GM12878 (cell line): Measurements from ENCODE around the gene TIRAP. TPM values are rescaled to one million over a fixed set of nuclear protein-coding genes. Genes with fewer than 3 reads are reported as not detected.

Experiments
- ATAC-seq: fragments of 200-7000 bp; cut with Tn5 transposase; 3 replicates; pipeline ENCODE4 v1.9.1; 2020; ENCODE audit warnings: mild to moderate bottlenecking, moderate library complexity
- BruUV-seq: library from RNA; stranded (reverse); fragments of 400-500 nt; replicated peaks from 2 replicates; lab custom pipeline; 2021; lab: Mats Ljungman, UMichigan
- CTCF ChIA-PET: fragments of 300-600 bp; sonication (Branson Sonifier 250); formaldehyde crosslinking; extraction: SDS; loops from one replicate; lab custom pipeline; 2021; ENCODE audit warnings: inconsistent platforms; lab: Yijun Ruan, JAX
- POLR2A ChIA-PET: fragments of 350-600 bp; formaldehyde crosslinking; extraction: SDS; loops from one replicate; lab custom pipeline; 2021; ENCODE audit warnings: inconsistent platforms; lab: Charles Lee
- RAD21 ChIA-PET: fragments of 300-600 bp; sonication (Branson Sonifier 250); formaldehyde crosslinking; loops from one replicate; lab custom pipeline; 2023; ENCODE audit warnings: antibody characterized with exemption; ENCODE audit not compliant: unreplicated experiment; lab: Charles Lee
- SMC1A ChIA-PET: fragments of 300-600 bp; sonication (Branson Sonifier 250); formaldehyde crosslinking; loops from one replicate; lab custom pipeline; 2023; ENCODE audit not compliant: unreplicated experiment, uncharacterized antibody; lab: Charles Lee
- DNase-seq: peaks from one replicate; pipeline ENCODE4 v3.0.0-alpha.2; 2011; ENCODE audit warnings: low read depth, low spot score
- FAIRE-seq: peaks from 3 replicates; lab custom pipeline; 2011; peaks lifted over from hg19 to GRCh38; lab: Jason Lieb, UNC
- H2AFZ ChIP-seq: 2 replicates; pipeline ENCODE4 v1.6.0; 2011; ENCODE audit warnings: low read depth, low read length, control low read depth; ENCODE audit not compliant: control insufficient read depth
- H3K27ac ChIP-seq: 2 replicates; pipeline ENCODE4 v1.5.1; 2011; ENCODE audit warnings: control low read depth; ENCODE audit not compliant: control insufficient read depth, insufficient read depth
- H3K27me3 ChIP-seq, 2 experiments: replicated peaks in 1 of 2; 2 replicates each; pipeline versions ENCODE4 v1.6.0 to v1.6.1; 2011; ENCODE audit warnings: low read length in 1 of 2; ENCODE audit not compliant: control insufficient read depth in 2 of 2, insufficient read depth in 2 of 2
- H3K36me3 ChIP-seq, 2 experiments: 2 replicates each; pipeline ENCODE4 v1.5.1; 2011; ENCODE audit warnings: low read length in 1 of 2; ENCODE audit not compliant: control insufficient read depth in 2 of 2, insufficient read depth in 2 of 2
- H3K4me1 ChIP-seq: 2 replicates; pipeline ENCODE4 v1.6.1; 2011; ENCODE audit warnings: mild to moderate bottlenecking, low read length, moderate library complexity, mixed read lengths; ENCODE audit not compliant: control insufficient read depth, insufficient read depth
- H3K4me2 ChIP-seq: 2 replicates; pipeline ENCODE4 v1.6.0; 2011; ENCODE audit warnings: control low read depth; ENCODE audit not compliant: control insufficient read depth, insufficient read depth
- H3K4me3 ChIP-seq: fragments of 200-600 bp; sonication (generic); 2 replicates; pipeline ENCODE4 v1.5.1; 2016
- H3K79me2 ChIP-seq: 2 replicates; pipeline ENCODE4 v1.6.0; 2011; ENCODE audit warnings: low read length; ENCODE audit not compliant: control insufficient read depth, insufficient read depth
- H3K9ac ChIP-seq: 2 replicates; pipeline ENCODE4 v1.8.0; 2011; ENCODE audit warnings: low read length, control low read depth, mixed read lengths; ENCODE audit not compliant: control insufficient read depth, insufficient read depth
- H3K9me3 ChIP-seq: replicated peaks from 3 replicates; pipeline ENCODE4 v1.5.1; 2011; ENCODE audit warnings: mild to moderate bottlenecking, low read length; ENCODE audit not compliant: control insufficient read depth, insufficient read depth
- H4K20me1 ChIP-seq: 2 replicates; pipeline ENCODE4 v1.6.0; 2011; ENCODE audit not compliant: control insufficient read depth, insufficient read depth
- CEBPZ ChIP-seq: fragments of 150-350 bp; IDR thresholded peaks from 2 replicates; pipeline ENCODE4 v1.6.1; 2016; ENCODE audit warnings: low read depth, low read length
- IRF5 ChIP-seq: fragments of 450-650 bp; IDR thresholded peaks from 2 replicates; pipeline ENCODE4 v1.6.1; 2017; ENCODE audit warnings: borderline replicate concordance
- NFXL1 ChIP-seq: fragments of 450-650 bp; IDR thresholded peaks from 2 replicates; pipeline ENCODE4 v1.6.1; 2017; ENCODE audit warnings: antibody characterized with exemption, mild to moderate bottlenecking, borderline replicate concordance
- NRF1 ChIP-seq: conservative IDR thresholded peaks from 2 replicates; pipeline ENCODE4 v1.6.1; 2011; ENCODE audit warnings: mild to moderate bottlenecking, low read depth, low read length, improper control_type of control experiment
- RUNX3 ChIP-seq: IDR thresholded peaks from 2 replicates; pipeline ENCODE4 v1.6.1; 2012; ENCODE audit warnings: low read length, inconsistent platforms
- SUPT20H ChIP-seq: IDR thresholded peaks from 2 replicates; pipeline ENCODE4 v1.6.1; 2011; ENCODE audit warnings: low read depth, mild to moderate bottlenecking, low read length, moderate library complexity, borderline replicate concordance; ENCODE audit not compliant: control insufficient read depth
- ZNF274 ChIP-seq: IDR thresholded peaks from one replicate; pipeline ENCODE4 v1.8.0; 2011; ENCODE audit not compliant: insufficient read length, insufficient read depth
- ZNF687 ChIP-seq: fragments of 450-650 bp; IDR thresholded peaks from 2 replicates; pipeline ENCODE4 v1.6.1; 2017; ENCODE audit warnings: mild to moderate bottlenecking, moderate library complexity
- WGBS: methylation state at CpG from one replicate; pipeline ENCODE4 v1.1.6; 2016; ENCODE audit warnings: low lambda C conversion rate; ENCODE audit not compliant: insufficient replicate concordance, insufficient coverage; ENCODE audit errors: missing lambda C conversion rate; 5-methylcytosine and 5-hydroxymethylcytosine counted together
- in situ Hi-C: fragments of 300-500 bp; cut with MboI; formaldehyde crosslinking; loops from 9 replicates; pipeline ENCODE4 v1.14.3; 2018; ENCODE audit warnings: mixed read lengths
- intact Hi-C: fragments of 100-400 bp; cut with micrococcal nuclease; formaldehyde crosslinking; loops from one replicate; pipeline ENCODE4 v1.14.2; 2022; ENCODE audit not compliant: unreplicated experiment
- polyA plus RNA-seq, 11 experiments: library from polyadenylated mRNA; depleted of rRNA in 4 of 11; unstranded in 6 of 11; stranded (reverse) in 5 of 11; fragments of >200 nt; fragmentation: Nextera tagmentation in 4 of 11; fragmentation: Illumina TruSeq in 1 of 11; extraction: Ambion mirVana in 4 of 11; extraction: Trizol in 1 of 11; gene quantifications; 1 replicate in 1 of 11; 2 replicates in 10 of 11; pipeline versions ENCODE4 v1.2.1 to v1.2.3, GENCODE V29; 2011 to 2016; ENCODE audit warnings: inconsistent platforms in 2 of 11, missing spikeins in 2 of 11, low read depth in 1 of 11
- total RNA-seq, 4 experiments: library from RNA; depleted of rRNA in 3 of 4; stranded (reverse); fragments of >200 nt in 3 of 4; fragmentation: Illumina TruSeq in 1 of 4; extraction: Trizol in 1 of 4; gene quantifications; 2 replicates each; pipeline versions ENCODE4 v1.2.1 to v1.2.3, GENCODE V29; 2013 to 2021
- TF ChIP-seq, protein P1 (sequence below): IDR thresholded peaks from 2 replicates; pipeline ENCODE4 v1.6.1; 2012; ENCODE audit warnings: low read depth, low read length, improper control_type of control experiment
- TF ChIP-seq, protein P2 (sequence below): IDR thresholded peaks from 2 replicates; pipeline ENCODE4 v1.6.1; 2011; ENCODE audit warnings: borderline replicate concordance, low read depth, mild to moderate bottlenecking, moderate library complexity, mixed read lengths, low read length; ENCODE audit not compliant: insufficient read depth; ENCODE audit errors: extremely low read length

TIRAP gene
- total and polyA plus RNA-seq, 10 of the 15 experiments (the other 5 are each of a cell fraction or from before 2014, with no cell fraction given), result 0.76 to 9.9 (median 4.7) TPM

- POLR2A ChIA-PET, result no interaction called here
- FAIRE-seq (no peak), DNase-seq (no peak), ATAC-seq (no peak)
- Histone ChIP-seq H3K9me3 (no peaks in the 10 kb centered on the region), H3K79me2 (no peaks in the 10 kb centered on the region), H3K27me3 (no peaks in the 10 kb centered on the region), H3K27ac (no peak overlapping the region), H3K9ac (no peak overlapping the region), H3K4me2 (no peak overlapping the region), H3K4me3 (no peak overlapping the region), H2AFZ (no peak overlapping the region), H4K20me1 (no peaks in the 10 kb centered on the region), H3K4me1 (no peaks in the 10 kb centered on the region), H3K36me3 (peaks cover 0 to 3% of the 10 kb centered on the region in 2 experiments; a peak in 2 of 4 replicates)
- CTCF ChIA-PET, result no interaction called here
- BruUV-seq, result no TSS peak
- intact Hi-C loops, result no loop called here
- in situ Hi-C loops, result no loop called here
- SMC1A ChIA-PET, result no interaction called here
- 88% methylated on average over 4 of the region's 4 CpGs for WGBS
- RAD21 ChIA-PET, result no interaction called here
- TF ChIP-seq NFXL1 (no peak), ZNF687 (no peak), ZNF274 (no peak), RUNX3 (no peak), NRF1 (no peak), CEBPZ (no peak), IRF5 (no peak), SUPT20H (no peak)
- TF ChIP-seq, protein P1, sequence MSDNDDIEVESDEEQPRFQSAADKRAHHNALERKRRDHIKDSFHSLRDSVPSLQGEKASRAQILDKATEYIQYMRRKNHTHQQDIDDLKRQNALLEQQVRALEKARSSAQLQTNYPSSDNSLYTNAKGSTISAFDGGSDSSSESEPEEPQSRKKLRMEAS, result no peak
- TF ChIP-seq, protein P2, sequence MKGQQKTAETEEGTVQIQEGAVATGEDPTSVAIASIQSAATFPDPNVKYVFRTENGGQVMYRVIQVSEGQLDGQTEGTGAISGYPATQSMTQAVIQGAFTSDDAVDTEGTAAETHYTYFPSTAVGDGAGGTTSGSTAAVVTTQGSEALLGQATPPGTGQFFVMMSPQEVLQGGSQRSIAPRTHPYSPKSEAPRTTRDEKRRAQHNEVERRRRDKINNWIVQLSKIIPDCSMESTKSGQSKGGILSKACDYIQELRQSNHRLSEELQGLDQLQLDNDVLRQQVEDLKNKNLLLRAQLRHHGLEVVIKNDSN, result no peak
These were observed 29.6 kb upstream of the TIRAP start for GRCh38 chr11:126253265-126253664.
